GM23338 (cell line): ENCODE data around the gene CFAP65. TPM values are rescaled to one million over a fixed set of nuclear protein-coding genes. Genes with fewer than 3 reads are reported as not detected.
A peak's percentile ranks its signal among the peaks of the same experiment; 100 is the strongest.

Source experiments
- ATAC-seq: fragments of 200-7000 bp; cut with Tn5 transposase; 3 replicates; pipeline ENCODE4 v1.9.1; 2020
- DNase-seq: peaks from one replicate; pipeline ENCODE4 v3.0.0-alpha.2; 2015; ENCODE audit warnings: low spot score
- H2AFZ ChIP-seq: fragments of 200-600 bp; sonication (generic); 2 replicates; pipeline ENCODE4 v1.8.0; 2016; ENCODE audit warnings: antibody characterized with exemption, mild to moderate bottlenecking, moderate library complexity
- H3F3A ChIP-seq: fragments of 200-600 bp; sonication (generic); replicated peaks from 2 replicates; pipeline ENCODE4 v1.8.0; 2017; ENCODE audit warnings: antibody characterized with exemption, mixed run types, low read depth
- H3K27ac ChIP-seq: fragments of 200-600 bp; sonication (generic); 2 replicates; pipeline ENCODE4 v1.6.1; 2016; ENCODE audit warnings: low read depth
- H3K27me3 ChIP-seq: fragments of 200-600 bp; sonication (generic); 2 replicates; pipeline ENCODE4 v1.8.0; 2016; ENCODE audit warnings: mild to moderate bottlenecking, mixed run types, moderate library complexity; ENCODE audit not compliant: insufficient read depth
- H3K36me3 ChIP-seq: fragments of 200-600 bp; sonication (generic); 2 replicates; pipeline ENCODE4 v1.8.0; 2016; ENCODE audit warnings: mild to moderate bottlenecking; ENCODE audit not compliant: insufficient read depth
- H3K4me1 ChIP-seq: fragments of 200-600 bp; sonication (generic); 2 replicates; pipeline ENCODE4 v1.8.0; 2016; ENCODE audit warnings: mild to moderate bottlenecking, moderate library complexity; ENCODE audit not compliant: insufficient read depth
- H3K4me2 ChIP-seq: fragments of 200-600 bp; sonication (generic); 2 replicates; pipeline ENCODE4 v1.7.1; 2017; ENCODE audit warnings: mixed run types
- H3K4me3 ChIP-seq: fragments of 200-600 bp; sonication (generic); 2 replicates; pipeline ENCODE4 v1.6.1; 2016; ENCODE audit warnings: mixed run types
- H3K79me2 ChIP-seq: fragments of 200-600 bp; sonication (generic); replicated peaks from 2 replicates; pipeline ENCODE4 v1.8.0; 2017; ENCODE audit warnings: mild to moderate bottlenecking; ENCODE audit not compliant: insufficient read depth
- H3K9me2 ChIP-seq: fragments of 200-600 bp; sonication (generic); 2 replicates; pipeline ENCODE4 v1.8.0; 2017; ENCODE audit not compliant: insufficient read depth
- H4K20me1 ChIP-seq: fragments of 200-600 bp; sonication (generic); replicated peaks from 2 replicates; pipeline ENCODE4 v1.8.0; 2017; ENCODE audit warnings: mild to moderate bottlenecking; ENCODE audit not compliant: insufficient read depth
- H3K27ac Mint-ChIP-seq: 2 replicates; pipeline ENCODE4 v1.8.0; 2020; ENCODE audit warnings: inconsistent platforms, mild to moderate bottlenecking, moderate library complexity, mixed read lengths
- H3K27me3 Mint-ChIP-seq: 3 replicates; pipeline ENCODE4 v1.8.0; 2022; ENCODE audit warnings: low read depth, mild to moderate bottlenecking, moderate library complexity, mixed read lengths, inconsistent platforms; ENCODE audit not compliant: insufficient read depth, poor library complexity
- H3K36me3 Mint-ChIP-seq: 3 replicates; pipeline ENCODE4 v1.8.0; 2021; ENCODE audit warnings: low read depth, mild to moderate bottlenecking, inconsistent platforms, moderate library complexity, mixed read lengths
- H3K4me1 Mint-ChIP-seq: 3 replicates; pipeline ENCODE4 v1.8.0; 2020; ENCODE audit warnings: mild to moderate bottlenecking, inconsistent platforms, mixed read lengths
- H3K4me3 Mint-ChIP-seq: 3 replicates; pipeline ENCODE4 v1.8.0; 2021; ENCODE audit warnings: moderate library complexity, mild to moderate bottlenecking, inconsistent platforms, mixed read lengths
- H3K9me3 Mint-ChIP-seq: 3 replicates; pipeline ENCODE4 v1.8.0; 2020; ENCODE audit warnings: moderate library complexity, mild to moderate bottlenecking, inconsistent platforms, mixed read lengths
- CREB1 ChIP-seq: fragments of 250-450 bp; sonication (Bioruptor Pico); IDR thresholded peaks from 2 replicates; pipeline ENCODE4 v1.5.0; 2020; ENCODE audit warnings: low read depth, mild to moderate bottlenecking, moderate library complexity
- EZH2 ChIP-seq: fragments of 200-600 bp; sonication (generic); IDR thresholded peaks from one replicate; pipeline ENCODE4 v1.8.0; 2017; ENCODE audit warnings: antibody characterized with exemption, mild to moderate bottlenecking, low read depth; ENCODE audit not compliant: unreplicated experiment
- EZH2phosphoT487 ChIP-seq: fragments of 200-600 bp; sonication (generic); IDR thresholded peaks from one replicate; pipeline ENCODE4 v1.8.1; 2018; ENCODE audit warnings: antibody characterized with exemption; ENCODE audit not compliant: unreplicated experiment
- JUNB ChIP-seq: IDR thresholded peaks from one replicate; pipeline ENCODE4 v1.6.1; 2016; ENCODE audit warnings: antibody characterized with exemption; ENCODE audit not compliant: unreplicated experiment
- NANOG ChIP-seq: IDR thresholded peaks from 2 replicates; pipeline ENCODE4 v1.6.1; 2016; ENCODE audit warnings: antibody characterized with exemption, borderline replicate concordance
- POLR2AphosphoS5 ChIP-seq: IDR thresholded peaks from 2 replicates; pipeline ENCODE4 v1.6.1; 2016; ENCODE audit warnings: antibody characterized with exemption, low read depth
- STAT1 ChIP-seq: IDR thresholded peaks from one replicate; pipeline ENCODE4 v1.6.1; 2016; ENCODE audit warnings: antibody characterized with exemption; ENCODE audit not compliant: unreplicated experiment
- ZNF114 ChIP-seq: fragments of 250-450 bp; sonication (Bioruptor Pico); IDR thresholded peaks from 2 replicates; pipeline ENCODE4 v1.5.0; 2020; ENCODE audit warnings: mild to moderate bottlenecking, moderate library complexity
- ZNF331 ChIP-seq: fragments of 250-450 bp; sonication (Bioruptor Pico); IDR thresholded peaks from 2 replicates; pipeline ENCODE4 v1.5.0; 2020; ENCODE audit warnings: low read depth, mild to moderate bottlenecking, moderate library complexity
- polyA plus RNA-seq: library from polyadenylated mRNA; unstranded; fragments of >200 nt; fragmentation: Nextera tagmentation; extraction: Ambion mirVana; gene quantifications from 2 replicates; pipeline ENCODE4 v1.2.1, GENCODE V29; 2016
- total RNA-seq: library from RNA; depleted of rRNA; stranded (reverse); fragments of >200 nt; shearing (Covaris generic); gene quantifications from 2 replicates; pipeline ENCODE4 v1.2.3, GENCODE V29; 2014
- TF ChIP-seq, protein P1 (sequence below): IDR thresholded peaks from one replicate; pipeline ENCODE4 v1.6.1; 2018; ENCODE audit warnings: antibody characterized with exemption; ENCODE audit not compliant: unreplicated experiment
- TF ChIP-seq, protein P2 (sequence below): fragments of 250-450 bp; sonication (Bioruptor Pico); IDR thresholded peaks from 2 replicates; pipeline ENCODE4 v1.5.0; 2020; ENCODE audit warnings: mild to moderate bottlenecking, moderate library complexity
- TF ChIP-seq, protein P3 (sequence below), 2 experiments: fragments of 200-600 bp in 1 of 2; sonication (generic) in 1 of 2; conservative IDR thresholded peaks; 2 replicates each; pipeline versions ENCODE4 v1.5.1 to v1.6.1; 2016 to 2017; ENCODE audit warnings: antibody characterized with exemption in 2 of 2, low read depth in 2 of 2, mild to moderate bottlenecking in 2 of 2, moderate library complexity in 1 of 2
- TF ChIP-seq, protein P4 (sequence below): IDR thresholded peaks from 2 replicates; pipeline ENCODE4 v1.6.1; 2016; ENCODE audit warnings: antibody characterized with exemption

Gene CFAP65
- total and polyA plus RNA-seq, 2 experiments from 2014 or later = 0.38 to 0.74 TPM

DNA sequence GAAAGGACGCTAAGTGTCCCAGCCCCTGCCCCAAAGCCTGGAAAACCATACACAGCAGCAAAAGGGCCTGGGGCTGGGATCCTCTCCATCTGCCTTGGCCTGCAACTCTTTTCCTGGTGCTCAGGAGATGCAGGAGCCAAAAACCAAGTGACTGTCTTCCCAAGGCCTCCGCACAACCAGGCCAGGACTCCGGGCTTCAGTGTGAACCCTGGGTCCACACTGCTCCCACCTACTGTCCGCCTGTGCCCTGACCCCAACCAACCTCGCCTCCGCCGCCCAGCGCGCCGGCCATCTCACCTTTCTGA lies 57.4 kb downstream of the CFAP65 start:
- peak overlapping the region; percentile 81 for H3K4me2 ChIP-seq
- H3K27me3 ChIP-seq = peaks cover 98% of the 10 kb centered on the region
- Mint-ChIP-seq H3K27me3 (peaks cover 94% of the 10 kb centered on the region), H3K4me1 (peaks cover 17% of the 10 kb centered on the region), H3K9me3 (peaks cover 3% of the 10 kb centered on the region; the same call in 1 of the 3 replicates), H3K36me3 (no peaks in the 10 kb centered on the region; the same call in 2 of the 3 replicates), H3K27ac (no peak overlapping the region), H3K4me3 (peak overlapping the region; percentile 42; the same call in 1 of the 3 replicates)
- H3K36me3 ChIP-seq = no peaks in the 10 kb centered on the region
- DNase-seq = no peak
- no peak for TF ChIP-seq ZNF114 (CRISPR knock-in tag)
- no peak for TF ChIP-seq CREB1
- TF ChIP-seq, protein P1, sequence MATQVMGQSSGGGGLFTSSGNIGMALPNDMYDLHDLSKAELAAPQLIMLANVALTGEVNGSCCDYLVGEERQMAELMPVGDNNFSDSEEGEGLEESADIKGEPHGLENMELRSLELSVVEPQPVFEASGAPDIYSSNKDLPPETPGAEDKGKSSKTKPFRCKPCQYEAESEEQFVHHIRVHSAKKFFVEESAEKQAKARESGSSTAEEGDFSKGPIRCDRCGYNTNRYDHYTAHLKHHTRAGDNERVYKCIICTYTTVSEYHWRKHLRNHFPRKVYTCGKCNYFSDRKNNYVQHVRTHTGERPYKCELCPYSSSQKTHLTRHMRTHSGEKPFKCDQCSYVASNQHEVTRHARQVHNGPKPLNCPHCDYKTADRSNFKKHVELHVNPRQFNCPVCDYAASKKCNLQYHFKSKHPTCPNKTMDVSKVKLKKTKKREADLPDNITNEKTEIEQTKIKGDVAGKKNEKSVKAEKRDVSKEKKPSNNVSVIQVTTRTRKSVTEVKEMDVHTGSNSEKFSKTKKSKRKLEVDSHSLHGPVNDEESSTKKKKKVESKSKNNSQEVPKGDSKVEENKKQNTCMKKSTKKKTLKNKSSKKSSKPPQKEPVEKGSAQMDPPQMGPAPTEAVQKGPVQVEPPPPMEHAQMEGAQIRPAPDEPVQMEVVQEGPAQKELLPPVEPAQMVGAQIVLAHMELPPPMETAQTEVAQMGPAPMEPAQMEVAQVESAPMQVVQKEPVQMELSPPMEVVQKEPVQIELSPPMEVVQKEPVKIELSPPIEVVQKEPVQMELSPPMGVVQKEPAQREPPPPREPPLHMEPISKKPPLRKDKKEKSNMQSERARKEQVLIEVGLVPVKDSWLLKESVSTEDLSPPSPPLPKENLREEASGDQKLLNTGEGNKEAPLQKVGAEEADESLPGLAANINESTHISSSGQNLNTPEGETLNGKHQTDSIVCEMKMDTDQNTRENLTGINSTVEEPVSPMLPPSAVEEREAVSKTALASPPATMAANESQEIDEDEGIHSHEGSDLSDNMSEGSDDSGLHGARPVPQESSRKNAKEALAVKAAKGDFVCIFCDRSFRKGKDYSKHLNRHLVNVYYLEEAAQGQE = no peak
- TF ChIP-seq STAT1 = no peak
- no peak for TF ChIP-seq JUNB
- no peak for TF ChIP-seq NANOG
- TF ChIP-seq, protein P2, sequence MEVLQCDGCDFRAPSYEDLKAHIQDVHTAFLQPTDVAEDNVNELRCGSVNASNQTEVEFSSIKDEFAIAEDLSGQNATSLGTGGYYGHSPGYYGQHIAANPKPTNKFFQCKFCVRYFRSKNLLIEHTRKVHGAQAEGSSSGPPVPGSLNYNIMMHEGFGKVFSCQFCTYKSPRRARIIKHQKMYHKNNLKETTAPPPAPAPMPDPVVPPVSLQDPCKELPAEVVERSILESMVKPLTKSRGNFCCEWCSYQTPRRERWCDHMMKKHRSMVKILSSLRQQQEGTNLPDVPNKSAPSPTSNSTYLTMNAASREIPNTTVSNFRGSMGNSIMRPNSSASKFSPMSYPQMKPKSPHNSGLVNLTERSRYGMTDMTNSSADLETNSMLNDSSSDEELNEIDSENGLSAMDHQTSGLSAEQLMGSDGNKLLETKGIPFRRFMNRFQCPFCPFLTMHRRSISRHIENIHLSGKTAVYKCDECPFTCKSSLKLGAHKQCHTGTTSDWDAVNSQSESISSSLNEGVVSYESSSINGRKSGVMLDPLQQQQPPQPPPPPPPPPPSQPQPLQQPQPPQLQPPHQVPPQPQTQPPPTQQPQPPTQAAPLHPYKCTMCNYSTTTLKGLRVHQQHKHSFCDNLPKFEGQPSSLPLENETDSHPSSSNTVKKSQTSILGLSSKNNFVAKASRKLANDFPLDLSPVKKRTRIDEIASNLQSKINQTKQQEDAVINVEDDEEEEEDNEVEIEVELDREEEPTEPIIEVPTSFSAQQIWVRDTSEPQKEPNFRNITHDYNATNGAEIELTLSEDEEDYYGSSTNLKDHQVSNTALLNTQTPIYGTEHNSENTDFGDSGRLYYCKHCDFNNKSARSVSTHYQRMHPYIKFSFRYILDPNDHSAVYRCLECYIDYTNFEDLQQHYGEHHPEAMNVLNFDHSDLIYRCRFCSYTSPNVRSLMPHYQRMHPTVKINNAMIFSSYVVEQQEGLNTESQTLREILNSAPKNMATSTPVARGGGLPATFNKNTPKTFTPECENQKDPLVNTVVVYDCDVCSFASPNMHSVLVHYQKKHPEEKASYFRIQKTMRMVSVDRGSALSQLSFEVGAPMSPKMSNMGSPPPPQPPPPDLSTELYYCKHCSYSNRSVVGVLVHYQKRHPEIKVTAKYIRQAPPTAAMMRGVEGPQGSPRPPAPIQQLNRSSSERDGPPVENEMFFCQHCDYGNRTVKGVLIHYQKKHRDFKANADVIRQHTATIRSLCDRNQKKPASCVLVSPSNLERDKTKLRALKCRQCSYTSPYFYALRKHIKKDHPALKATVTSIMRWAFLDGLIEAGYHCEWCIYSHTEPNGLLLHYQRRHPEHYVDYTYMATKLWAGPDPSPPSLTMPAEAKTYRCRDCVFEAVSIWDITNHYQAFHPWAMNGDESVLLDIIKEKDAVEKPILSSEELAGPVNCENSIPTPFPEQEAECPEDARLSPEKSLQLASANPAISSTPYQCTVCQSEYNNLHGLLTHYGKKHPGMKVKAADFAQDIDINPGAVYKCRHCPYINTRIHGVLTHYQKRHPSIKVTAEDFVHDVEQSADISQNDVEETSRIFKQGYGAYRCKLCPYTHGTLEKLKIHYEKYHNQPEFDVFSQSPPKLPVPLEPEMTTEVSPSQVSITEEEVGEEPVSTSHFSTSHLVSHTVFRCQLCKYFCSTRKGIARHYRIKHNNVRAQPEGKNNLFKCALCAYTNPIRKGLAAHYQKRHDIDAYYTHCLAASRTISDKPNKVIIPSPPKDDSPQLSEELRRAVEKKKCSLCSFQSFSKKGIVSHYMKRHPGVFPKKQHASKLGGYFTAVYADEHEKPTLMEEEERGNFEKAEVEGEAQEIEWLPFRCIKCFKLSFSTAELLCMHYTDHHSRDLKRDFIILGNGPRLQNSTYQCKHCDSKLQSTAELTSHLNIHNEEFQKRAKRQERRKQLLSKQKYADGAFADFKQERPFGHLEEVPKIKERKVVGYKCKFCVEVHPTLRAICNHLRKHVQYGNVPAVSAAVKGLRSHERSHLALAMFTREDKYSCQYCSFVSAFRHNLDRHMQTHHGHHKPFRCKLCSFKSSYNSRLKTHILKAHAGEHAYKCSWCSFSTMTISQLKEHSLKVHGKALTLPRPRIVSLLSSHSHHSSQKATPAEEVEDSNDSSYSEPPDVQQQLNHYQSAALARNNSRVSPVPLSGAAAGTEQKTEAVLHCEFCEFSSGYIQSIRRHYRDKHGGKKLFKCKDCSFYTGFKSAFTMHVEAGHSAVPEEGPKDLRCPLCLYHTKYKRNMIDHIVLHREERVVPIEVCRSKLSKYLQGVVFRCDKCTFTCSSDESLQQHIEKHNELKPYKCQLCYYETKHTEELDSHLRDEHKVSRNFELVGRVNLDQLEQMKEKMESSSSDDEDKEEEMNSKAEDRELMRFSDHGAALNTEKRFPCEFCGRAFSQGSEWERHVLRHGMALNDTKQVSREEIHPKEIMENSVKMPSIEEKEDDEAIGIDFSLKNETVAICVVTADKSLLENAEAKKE = no peak
- TF ChIP-seq POLR2AphosphoS5 = no peak
- TF ChIP-seq EZH2phosphoT487 = no peak
- TF ChIP-seq, protein P3, sequence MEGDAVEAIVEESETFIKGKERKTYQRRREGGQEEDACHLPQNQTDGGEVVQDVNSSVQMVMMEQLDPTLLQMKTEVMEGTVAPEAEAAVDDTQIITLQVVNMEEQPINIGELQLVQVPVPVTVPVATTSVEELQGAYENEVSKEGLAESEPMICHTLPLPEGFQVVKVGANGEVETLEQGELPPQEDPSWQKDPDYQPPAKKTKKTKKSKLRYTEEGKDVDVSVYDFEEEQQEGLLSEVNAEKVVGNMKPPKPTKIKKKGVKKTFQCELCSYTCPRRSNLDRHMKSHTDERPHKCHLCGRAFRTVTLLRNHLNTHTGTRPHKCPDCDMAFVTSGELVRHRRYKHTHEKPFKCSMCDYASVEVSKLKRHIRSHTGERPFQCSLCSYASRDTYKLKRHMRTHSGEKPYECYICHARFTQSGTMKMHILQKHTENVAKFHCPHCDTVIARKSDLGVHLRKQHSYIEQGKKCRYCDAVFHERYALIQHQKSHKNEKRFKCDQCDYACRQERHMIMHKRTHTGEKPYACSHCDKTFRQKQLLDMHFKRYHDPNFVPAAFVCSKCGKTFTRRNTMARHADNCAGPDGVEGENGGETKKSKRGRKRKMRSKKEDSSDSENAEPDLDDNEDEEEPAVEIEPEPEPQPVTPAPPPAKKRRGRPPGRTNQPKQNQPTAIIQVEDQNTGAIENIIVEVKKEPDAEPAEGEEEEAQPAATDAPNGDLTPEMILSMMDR (conservative IDR thresholded peaks at IDR 0.05; ENCODE audit: low read depth in 2 of 2) = no peak
- no peak for TF ChIP-seq EZH2
- TF ChIP-seq, protein P4, sequence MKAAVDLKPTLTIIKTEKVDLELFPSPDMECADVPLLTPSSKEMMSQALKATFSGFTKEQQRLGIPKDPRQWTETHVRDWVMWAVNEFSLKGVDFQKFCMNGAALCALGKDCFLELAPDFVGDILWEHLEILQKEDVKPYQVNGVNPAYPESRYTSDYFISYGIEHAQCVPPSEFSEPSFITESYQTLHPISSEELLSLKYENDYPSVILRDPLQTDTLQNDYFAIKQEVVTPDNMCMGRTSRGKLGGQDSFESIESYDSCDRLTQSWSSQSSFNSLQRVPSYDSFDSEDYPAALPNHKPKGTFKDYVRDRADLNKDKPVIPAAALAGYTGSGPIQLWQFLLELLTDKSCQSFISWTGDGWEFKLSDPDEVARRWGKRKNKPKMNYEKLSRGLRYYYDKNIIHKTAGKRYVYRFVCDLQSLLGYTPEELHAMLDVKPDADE = no peak
- TF ChIP-seq ZNF331 = no peak
- H3K9me2 ChIP-seq = no peaks in the 10 kb centered on the region
- peaks cover 33% of the 10 kb centered on the region; the same call in 1 of the 2 replicates for H3K4me1 ChIP-seq
- H3K4me3 ChIP-seq = peak overlapping the region; percentile 51
- no peak overlapping the region for H3K27ac ChIP-seq
- peak overlapping the region; percentile 86; the same call in 1 of the 2 replicates for H2AFZ ChIP-seq
- 0 out of 2 replicates have a peak, but pooled peaks cover 4% of the 10 kb centered on the region for H3F3A ChIP-seq
- H4K20me1 ChIP-seq = peaks cover 18% of the 10 kb centered on the region
- H3K79me2 ChIP-seq = no peaks in the 10 kb centered on the region
- no peak for ATAC-seq
